K562 treated with DMSO at 1 percent for 4 hours (cell line): Measurements from ENCODE around the gene BMP15. TPM values are rescaled to one million over a fixed set of nuclear protein-coding genes. Genes with fewer than 3 reads are reported as not detected.

Experiments used
- total RNA-seq: library from RNA; unstranded; fragments of 300-600 nt; gene quantifications from 2 replicates; pipeline ENCODE4 v1.2.3, GENCODE V29; 2022; ENCODE audit not compliant: insufficient read depth

BMP15 gene
- total RNA-seq: not detected in 2 replicates

GRCh38 chrX:50910685-50911176 lies at the start of gene BMP15:
Gene BMP15 (plus strand): TSS chrX:50910735. CDS start chrX:50910784, 49 bp downstream.

Other genes with a start within 250 kb of the BMP15 start
- not detected in 2 replicates for gene SHROOM4, start 96.5 kb upstream of the BMP15 start, total RNA-seq